LNCAP (cell line): ENCODE data around the gene OR52M1.

ENCODE experiments used
- CTCF ChIP-seq: fragments of 450-650 bp; IDR thresholded peaks from 2 replicates; pipeline ENCODE4 v1.5.1; 2017; ENCODE audit warnings: mild to moderate bottlenecking

OR52M1 gene

GRCh38 chr11:4547416-4547815 lies 2.4 kb downstream of the OR52M1 start:
- no peak for TF ChIP-seq CTCF

GRCh38 chr11:4551346-4551979 lies 6.5 kb downstream of the OR52M1 start:
- peak; percentile 59 for TF ChIP-seq CTCF

GRCh38 chr11:4559527-4560440 lies 14.8 kb downstream of the OR52M1 start:
- no peak for TF ChIP-seq CTCF

- no peak for TF ChIP-seq CTCF
Measured at GRCh38 chr11:4560467-4560866, 15.5 kb downstream of the OR52M1 start.

GRCh38 chr11:4565371-4565770 lies 20.4 kb downstream of the OR52M1 start:
- TF ChIP-seq CTCF: no peak

GRCh38 chr11:4569075-4569474 lies 24.1 kb downstream of the OR52M1 start:
- TF ChIP-seq CTCF: no peak

- TF ChIP-seq CTCF: no peak
Measured at GRCh38 chr11:4576880-4577279, 31.9 kb downstream of the OR52M1 start.
